HEK293T (cell line): ENCODE measurements around the gene CIDEA.

ENCODE experiments used
- FOXA1 ChIP-seq: fragments of 450-650 bp; IDR thresholded peaks from 2 replicates; pipeline ENCODE4 v1.6.1; 2016; ENCODE audit warnings: mild to moderate bottlenecking
- FOXM1 ChIP-seq: fragments of 450-650 bp; IDR thresholded peaks from 2 replicates; pipeline ENCODE4 v1.6.1; 2017; ENCODE audit warnings: mild to moderate bottlenecking, borderline replicate concordance
- LEF1 ChIP-seq: fragments of 450-650 bp; IDR thresholded peaks from 2 replicates; pipeline ENCODE4 v1.6.1; 2017; ENCODE audit warnings: mild to moderate bottlenecking, borderline replicate concordance
- SP1 ChIP-seq: fragments of 450-650 bp; IDR thresholded peaks from 2 replicates; pipeline ENCODE4 v1.6.1; 2017
- TARDBP ChIP-seq: fragments of 450-650 bp; IDR thresholded peaks from 2 replicates; pipeline ENCODE4 v1.6.1; 2016

GRCh38 chr18:12299862-12300261 is 45.7 kb downstream of the CIDEA start:
- TF ChIP-seq TARDBP (no peak), LEF1 (no peak), SP1 (no peak), FOXM1 (no peak), FOXA1 (no peak)
